ENCODE data around the gene MAP3K5.

The MAP3K5 gene

GRCh38 chr6:136803608-136804007, 11.3 kb upstream of the MAP3K5 start:
- H3K4me3 ChIP-seq (replicated peaks; ENCODE audit: low read depth, low read length) = no peak overlapping the region
- TF ChIP-seq, protein P1, sequence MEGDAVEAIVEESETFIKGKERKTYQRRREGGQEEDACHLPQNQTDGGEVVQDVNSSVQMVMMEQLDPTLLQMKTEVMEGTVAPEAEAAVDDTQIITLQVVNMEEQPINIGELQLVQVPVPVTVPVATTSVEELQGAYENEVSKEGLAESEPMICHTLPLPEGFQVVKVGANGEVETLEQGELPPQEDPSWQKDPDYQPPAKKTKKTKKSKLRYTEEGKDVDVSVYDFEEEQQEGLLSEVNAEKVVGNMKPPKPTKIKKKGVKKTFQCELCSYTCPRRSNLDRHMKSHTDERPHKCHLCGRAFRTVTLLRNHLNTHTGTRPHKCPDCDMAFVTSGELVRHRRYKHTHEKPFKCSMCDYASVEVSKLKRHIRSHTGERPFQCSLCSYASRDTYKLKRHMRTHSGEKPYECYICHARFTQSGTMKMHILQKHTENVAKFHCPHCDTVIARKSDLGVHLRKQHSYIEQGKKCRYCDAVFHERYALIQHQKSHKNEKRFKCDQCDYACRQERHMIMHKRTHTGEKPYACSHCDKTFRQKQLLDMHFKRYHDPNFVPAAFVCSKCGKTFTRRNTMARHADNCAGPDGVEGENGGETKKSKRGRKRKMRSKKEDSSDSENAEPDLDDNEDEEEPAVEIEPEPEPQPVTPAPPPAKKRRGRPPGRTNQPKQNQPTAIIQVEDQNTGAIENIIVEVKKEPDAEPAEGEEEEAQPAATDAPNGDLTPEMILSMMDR (IDR thresholded peaks at IDR 0.05; ENCODE audit: low read length, missing control alignments) = no peak
- no peak for DNase-seq (ENCODE audit: low read depth)

GRCh38 chr6:136801581-136801980, 9.3 kb upstream of the MAP3K5 start:
- TF ChIP-seq, protein P1 (IDR thresholded peaks at IDR 0.05; ENCODE audit: low read length, missing control alignments) = no peak
- no peak overlapping the region for H3K4me3 ChIP-seq (replicated peaks; ENCODE audit: low read depth, low read length)
- no peak for DNase-seq (ENCODE audit: low read depth)

DNA sequence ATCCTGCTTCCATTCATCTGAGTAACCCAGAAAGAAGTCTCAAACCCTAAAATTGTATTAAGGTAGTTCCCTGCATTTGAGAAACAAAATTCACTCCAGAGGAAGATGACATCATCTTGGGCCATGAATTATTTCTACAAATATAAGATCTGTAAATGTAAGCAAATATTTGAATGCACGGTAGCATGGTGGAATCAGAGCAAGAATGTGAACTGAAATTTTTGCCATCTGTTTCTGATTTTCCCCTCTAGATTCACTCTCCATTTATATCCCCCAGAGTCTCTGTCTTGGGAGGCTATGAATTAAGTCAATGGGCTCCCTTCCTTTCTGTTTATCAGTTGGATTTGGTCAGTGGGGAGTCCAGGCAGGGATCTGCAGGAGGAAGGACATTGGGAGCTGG, 5.8 kb upstream of the MAP3K5 start:
- TF ChIP-seq, protein P1 (IDR thresholded peaks at IDR 0.05; ENCODE audit: low read length, missing control alignments) = no peak
- no peak overlapping the region for H3K4me3 ChIP-seq (replicated peaks; ENCODE audit: low read depth, low read length)
- no peak for DNase-seq (ENCODE audit: low read depth)

- no peak overlapping the region for H3K4me3 ChIP-seq (replicated peaks; ENCODE audit: low read depth, low read length)
- TF ChIP-seq, protein P1 (IDR thresholded peaks at IDR 0.05; ENCODE audit: low read length, missing control alignments) = no peak
- no peak for DNase-seq (ENCODE audit: low read depth)
Observed at GRCh38 chr6:136795996-136796395, 3.7 kb upstream of the MAP3K5 start.

GRCh38 chr6:136795386-136795785, 3.1 kb upstream of the MAP3K5 start:
- no peak for DNase-seq (ENCODE audit: low read depth)
- no peak overlapping the region for H3K4me3 ChIP-seq (replicated peaks; ENCODE audit: low read depth, low read length)
- TF ChIP-seq, protein P1 (IDR thresholded peaks at IDR 0.05; ENCODE audit: low read length, missing control alignments) = no peak

DNA sequence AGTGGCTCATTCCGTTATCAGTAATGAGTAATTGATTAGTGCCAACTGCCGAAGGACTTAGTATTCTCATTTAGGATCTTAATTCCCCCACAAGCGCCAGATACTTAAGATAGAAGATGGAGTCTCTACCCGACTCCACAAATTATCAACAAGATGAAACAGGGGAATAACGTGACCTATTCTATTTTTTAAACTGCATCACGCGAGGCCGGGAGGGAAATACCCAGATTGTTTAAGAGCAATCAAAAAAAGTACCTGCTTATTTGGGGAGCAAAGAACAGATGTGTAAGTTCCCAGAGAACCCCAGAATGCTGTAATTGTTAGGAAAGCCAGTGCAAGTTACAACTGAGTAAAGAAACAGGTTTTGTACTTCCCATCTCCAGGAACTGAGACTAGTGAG, 1.1 kb upstream of the MAP3K5 start:
- no peak for DNase-seq (ENCODE audit: low read depth)
- TF ChIP-seq, protein P1 (IDR thresholded peaks at IDR 0.05; ENCODE audit: low read length, missing control alignments) = no peak
- H3K4me3 ChIP-seq (replicated peaks; ENCODE audit: low read depth, low read length) = peak overlapping the region; percentile 88

DNA sequence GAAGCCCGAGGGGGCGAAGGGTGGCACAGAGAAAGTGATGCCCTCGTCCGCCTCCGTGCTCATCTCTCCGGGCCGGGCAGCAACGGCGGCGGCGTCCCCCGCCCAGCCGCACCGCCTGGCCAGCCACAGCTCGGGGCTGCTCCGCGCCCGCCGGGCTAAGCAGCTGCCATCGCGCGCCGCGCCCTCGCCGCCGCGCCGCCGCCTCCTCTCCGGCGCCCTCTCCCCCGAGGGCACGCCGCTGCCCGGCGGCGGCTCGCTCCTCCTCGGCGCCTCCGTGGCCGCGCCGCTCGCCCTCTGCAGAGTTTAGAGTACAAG, 225 bp downstream of the MAP3K5 start:
- no peak for DNase-seq (ENCODE audit: low read depth)
- TF ChIP-seq, protein P1 (IDR thresholded peaks at IDR 0.05; ENCODE audit: low read length, missing control alignments) = no peak
- peak overlapping the region; percentile 88 for H3K4me3 ChIP-seq (replicated peaks; ENCODE audit: low read depth, low read length)
